ENCODE measurements around the gene ACVR1C. TPM values are rescaled to one million over a fixed set of nuclear protein-coding genes. Genes with fewer than 3 reads are reported as not detected.

Gene ACVR1C
- total RNA-seq, 1 experiment from 2014 or later = 1.2 TPM

DNA sequence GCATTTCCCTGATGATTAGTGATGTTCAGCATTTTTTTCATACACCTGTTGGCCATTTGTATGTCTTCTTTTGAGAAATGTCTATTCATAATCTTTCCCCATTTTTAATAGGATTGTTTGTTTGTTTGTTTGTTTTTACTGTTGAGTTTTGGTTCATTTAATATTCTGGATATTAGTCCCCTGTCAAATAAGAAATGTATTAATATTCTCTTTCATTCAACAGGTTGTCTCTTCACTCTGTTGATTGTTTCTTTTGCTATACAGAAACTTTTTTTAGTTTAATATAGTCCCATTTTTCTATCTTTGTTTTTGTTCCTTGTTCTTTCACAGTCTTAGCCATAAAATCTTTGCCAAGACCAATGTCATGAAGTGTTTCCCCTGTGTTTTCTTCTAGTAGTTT, 22.1 kb downstream of the ACVR1C start:
- POLR2A ChIA-PET = no interaction called here
- ATAC-seq = no peak
- no peak for DNase-seq (ENCODE audit: low spot score)
- no peak overlapping the region for H3K4me3 Mint-ChIP-seq
- H3K36me3 Mint-ChIP-seq = no peaks in the 10 kb centered on the region
- H3K27ac Mint-ChIP-seq = no peak overlapping the region
- peaks cover 35% of the 10 kb centered on the region for H3K27me3 Mint-ChIP-seq (ENCODE audit: low read depth)
- no peak for TF ChIP-seq NR1H2 (CRISPR knock-in tag; IDR thresholded peaks at IDR 0.05)
- TF ChIP-seq, protein P1, sequence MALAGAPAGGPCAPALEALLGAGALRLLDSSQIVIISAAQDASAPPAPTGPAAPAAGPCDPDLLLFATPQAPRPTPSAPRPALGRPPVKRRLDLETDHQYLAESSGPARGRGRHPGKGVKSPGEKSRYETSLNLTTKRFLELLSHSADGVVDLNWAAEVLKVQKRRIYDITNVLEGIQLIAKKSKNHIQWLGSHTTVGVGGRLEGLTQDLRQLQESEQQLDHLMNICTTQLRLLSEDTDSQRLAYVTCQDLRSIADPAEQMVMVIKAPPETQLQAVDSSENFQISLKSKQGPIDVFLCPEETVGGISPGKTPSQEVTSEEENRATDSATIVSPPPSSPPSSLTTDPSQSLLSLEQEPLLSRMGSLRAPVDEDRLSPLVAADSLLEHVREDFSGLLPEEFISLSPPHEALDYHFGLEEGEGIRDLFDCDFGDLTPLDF (CRISPR knock-in tag; IDR thresholded peaks at IDR 0.05) = no peak
- no peak for TF ChIP-seq GTF2I (CRISPR knock-in tag; conservative IDR thresholded peaks at IDR 0.05)
- no peak for TF ChIP-seq TCF7 (CRISPR knock-in tag; IDR thresholded peaks at IDR 0.05; ENCODE audit: low read depth)
- TF ChIP-seq ZNF317 (CRISPR knock-in tag; IDR thresholded peaks at IDR 0.05; ENCODE audit: borderline replicate concordance, low read depth) = no peak
- no peak for TF ChIP-seq NFYB (CRISPR knock-in tag; conservative IDR thresholded peaks at IDR 0.05; ENCODE audit: low read depth)
- no peak for TF ChIP-seq JUN (CRISPR knock-in tag; IDR thresholded peaks at IDR 0.05)
- TF ChIP-seq FOXP1 (CRISPR knock-in tag; IDR thresholded peaks at IDR 0.05; ENCODE audit: borderline replicate concordance) = no peak
- no peak for TF ChIP-seq FOXJ3 (CRISPR knock-in tag; IDR thresholded peaks at IDR 0.05; ENCODE audit: borderline replicate concordance)
- TF ChIP-seq, protein P2, sequence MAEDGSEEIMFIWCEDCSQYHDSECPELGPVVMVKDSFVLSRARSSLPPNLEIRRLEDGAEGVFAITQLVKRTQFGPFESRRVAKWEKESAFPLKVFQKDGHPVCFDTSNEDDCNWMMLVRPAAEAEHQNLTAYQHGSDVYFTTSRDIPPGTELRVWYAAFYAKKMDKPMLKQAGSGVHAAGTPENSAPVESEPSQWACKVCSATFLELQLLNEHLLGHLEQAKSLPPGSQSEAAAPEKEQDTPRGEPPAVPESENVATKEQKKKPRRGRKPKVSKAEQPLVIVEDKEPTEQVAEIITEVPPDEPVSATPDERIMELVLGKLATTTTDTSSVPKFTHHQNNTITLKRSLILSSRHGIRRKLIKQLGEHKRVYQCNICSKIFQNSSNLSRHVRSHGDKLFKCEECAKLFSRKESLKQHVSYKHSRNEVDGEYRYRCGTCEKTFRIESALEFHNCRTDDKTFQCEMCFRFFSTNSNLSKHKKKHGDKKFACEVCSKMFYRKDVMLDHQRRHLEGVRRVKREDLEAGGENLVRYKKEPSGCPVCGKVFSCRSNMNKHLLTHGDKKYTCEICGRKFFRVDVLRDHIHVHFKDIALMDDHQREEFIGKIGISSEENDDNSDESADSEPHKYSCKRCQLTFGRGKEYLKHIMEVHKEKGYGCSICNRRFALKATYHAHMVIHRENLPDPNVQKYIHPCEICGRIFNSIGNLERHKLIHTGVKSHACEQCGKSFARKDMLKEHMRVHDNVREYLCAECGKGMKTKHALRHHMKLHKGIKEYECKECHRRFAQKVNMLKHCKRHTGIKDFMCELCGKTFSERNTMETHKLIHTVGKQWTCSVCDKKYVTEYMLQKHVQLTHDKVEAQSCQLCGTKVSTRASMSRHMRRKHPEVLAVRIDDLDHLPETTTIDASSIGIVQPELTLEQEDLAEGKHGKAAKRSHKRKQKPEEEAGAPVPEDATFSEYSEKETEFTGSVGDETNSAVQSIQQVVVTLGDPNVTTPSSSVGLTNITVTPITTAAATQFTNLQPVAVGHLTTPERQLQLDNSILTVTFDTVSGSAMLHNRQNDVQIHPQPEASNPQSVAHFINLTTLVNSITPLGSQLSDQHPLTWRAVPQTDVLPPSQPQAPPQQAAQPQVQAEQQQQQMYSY (CRISPR knock-in tag; IDR thresholded peaks at IDR 0.05) = no peak
- no peak for TF ChIP-seq HMGA2 (CRISPR knock-in tag; IDR thresholded peaks at IDR 0.05)
- TF ChIP-seq MYBL2 (CRISPR knock-in tag; IDR thresholded peaks at IDR 0.05) = no peak
- no peak for TF ChIP-seq SMAD4 (CRISPR knock-in tag; IDR thresholded peaks at IDR 0.05)
- TF ChIP-seq, protein P3, sequence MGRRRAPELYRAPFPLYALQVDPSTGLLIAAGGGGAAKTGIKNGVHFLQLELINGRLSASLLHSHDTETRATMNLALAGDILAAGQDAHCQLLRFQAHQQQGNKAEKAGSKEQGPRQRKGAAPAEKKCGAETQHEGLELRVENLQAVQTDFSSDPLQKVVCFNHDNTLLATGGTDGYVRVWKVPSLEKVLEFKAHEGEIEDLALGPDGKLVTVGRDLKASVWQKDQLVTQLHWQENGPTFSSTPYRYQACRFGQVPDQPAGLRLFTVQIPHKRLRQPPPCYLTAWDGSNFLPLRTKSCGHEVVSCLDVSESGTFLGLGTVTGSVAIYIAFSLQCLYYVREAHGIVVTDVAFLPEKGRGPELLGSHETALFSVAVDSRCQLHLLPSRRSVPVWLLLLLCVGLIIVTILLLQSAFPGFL (CRISPR knock-in tag; IDR thresholded peaks at IDR 0.05; ENCODE audit: borderline replicate concordance) = no peak
- TF ChIP-seq, protein P4, sequence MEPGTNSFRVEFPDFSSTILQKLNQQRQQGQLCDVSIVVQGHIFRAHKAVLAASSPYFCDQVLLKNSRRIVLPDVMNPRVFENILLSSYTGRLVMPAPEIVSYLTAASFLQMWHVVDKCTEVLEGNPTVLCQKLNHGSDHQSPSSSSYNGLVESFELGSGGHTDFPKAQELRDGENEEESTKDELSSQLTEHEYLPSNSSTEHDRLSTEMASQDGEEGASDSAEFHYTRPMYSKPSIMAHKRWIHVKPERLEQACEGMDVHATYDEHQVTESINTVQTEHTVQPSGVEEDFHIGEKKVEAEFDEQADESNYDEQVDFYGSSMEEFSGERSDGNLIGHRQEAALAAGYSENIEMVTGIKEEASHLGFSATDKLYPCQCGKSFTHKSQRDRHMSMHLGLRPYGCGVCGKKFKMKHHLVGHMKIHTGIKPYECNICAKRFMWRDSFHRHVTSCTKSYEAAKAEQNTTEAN (CRISPR knock-in tag; IDR thresholded peaks at IDR 0.05) = no peak
- TF ChIP-seq, protein P5, sequence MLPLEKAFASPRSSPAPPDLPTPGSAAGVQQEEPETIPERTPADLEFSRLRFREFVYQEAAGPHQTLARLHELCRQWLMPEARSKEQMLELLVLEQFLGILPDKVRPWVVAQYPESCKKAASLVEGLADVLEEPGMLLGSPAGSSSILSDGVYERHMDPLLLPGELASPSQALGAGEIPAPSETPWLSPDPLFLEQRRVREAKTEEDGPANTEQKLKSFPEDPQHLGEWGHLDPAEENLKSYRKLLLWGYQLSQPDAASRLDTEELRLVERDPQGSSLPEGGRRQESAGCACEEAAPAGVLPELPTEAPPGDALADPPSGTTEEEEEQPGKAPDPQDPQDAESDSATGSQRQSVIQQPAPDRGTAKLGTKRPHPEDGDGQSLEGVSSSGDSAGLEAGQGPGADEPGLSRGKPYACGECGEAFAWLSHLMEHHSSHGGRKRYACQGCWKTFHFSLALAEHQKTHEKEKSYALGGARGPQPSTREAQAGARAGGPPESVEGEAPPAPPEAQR (CRISPR knock-in tag; IDR thresholded peaks at IDR 0.05) = no peak
- TF ChIP-seq, protein P6, sequence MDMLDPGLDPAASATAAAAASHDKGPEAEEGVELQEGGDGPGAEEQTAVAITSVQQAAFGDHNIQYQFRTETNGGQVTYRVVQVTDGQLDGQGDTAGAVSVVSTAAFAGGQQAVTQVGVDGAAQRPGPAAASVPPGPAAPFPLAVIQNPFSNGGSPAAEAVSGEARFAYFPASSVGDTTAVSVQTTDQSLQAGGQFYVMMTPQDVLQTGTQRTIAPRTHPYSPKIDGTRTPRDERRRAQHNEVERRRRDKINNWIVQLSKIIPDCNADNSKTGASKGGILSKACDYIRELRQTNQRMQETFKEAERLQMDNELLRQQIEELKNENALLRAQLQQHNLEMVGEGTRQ (CRISPR knock-in tag; IDR thresholded peaks at IDR 0.05) = no peak
- no peaks in the 10 kb centered on the region for H3K9me3 Mint-ChIP-seq
- H3K4me1 Mint-ChIP-seq = no peaks in the 10 kb centered on the region
- CTCF ChIA-PET = no interaction called here
